ENCODE measurements around the gene MEIS2.

MEIS2 gene

DNA sequence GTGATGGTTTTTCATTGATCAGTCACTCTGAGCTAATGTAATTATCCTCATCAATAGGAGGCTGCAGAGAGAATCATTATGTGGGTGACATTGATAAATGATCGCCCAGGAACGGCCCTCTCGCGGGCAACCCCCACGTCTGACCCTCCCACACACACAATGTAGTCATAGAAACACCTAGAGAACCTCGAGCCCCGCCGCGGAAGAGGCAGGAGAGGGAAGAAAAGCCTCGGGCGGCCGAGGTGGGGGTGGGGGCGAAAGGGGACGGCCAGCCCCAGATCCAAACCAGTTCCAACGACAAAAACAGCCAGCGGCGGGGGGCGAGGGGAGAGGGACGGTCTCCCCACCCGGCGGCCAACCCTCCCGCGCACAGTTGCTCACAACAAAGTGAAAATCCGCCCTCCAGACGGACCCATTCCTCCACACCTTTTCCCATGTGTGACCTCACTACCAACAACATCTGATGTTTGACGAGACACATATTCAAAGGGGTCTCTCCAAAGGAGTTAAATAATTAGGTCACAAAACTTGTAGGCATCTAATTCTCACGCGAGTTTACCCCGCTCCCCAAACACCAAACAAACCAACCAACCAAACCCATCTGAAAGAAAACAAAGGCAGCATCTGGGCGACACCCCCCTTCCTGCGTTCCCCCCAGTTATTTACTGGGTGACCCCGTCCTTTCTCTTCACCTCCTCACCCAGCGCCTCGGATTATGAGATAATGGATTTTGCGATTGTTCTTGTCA, 213.0 kb downstream of the MEIS2 start:
- no peak for DNase-seq

DNA sequence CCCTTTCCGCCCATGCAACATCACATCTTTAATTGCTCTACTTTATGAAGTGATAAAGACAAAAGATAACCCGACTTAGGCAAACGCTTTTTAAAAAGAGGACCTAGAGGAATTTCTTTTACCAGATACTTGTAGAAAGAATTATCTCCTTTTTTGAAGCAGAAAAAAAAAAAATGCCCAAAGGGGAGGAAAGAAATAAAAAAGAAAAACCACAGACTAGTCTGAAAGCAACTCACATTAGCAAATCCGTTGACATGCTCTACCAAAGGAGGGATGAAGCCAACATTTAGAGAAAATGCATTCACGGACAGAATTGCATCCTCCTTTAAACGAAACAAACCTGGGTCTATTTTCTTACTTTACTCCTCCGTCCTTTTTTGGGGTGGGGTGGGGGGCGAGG, 213.6 kb downstream of the MEIS2 start:
- DNase-seq: no peak

DNA sequence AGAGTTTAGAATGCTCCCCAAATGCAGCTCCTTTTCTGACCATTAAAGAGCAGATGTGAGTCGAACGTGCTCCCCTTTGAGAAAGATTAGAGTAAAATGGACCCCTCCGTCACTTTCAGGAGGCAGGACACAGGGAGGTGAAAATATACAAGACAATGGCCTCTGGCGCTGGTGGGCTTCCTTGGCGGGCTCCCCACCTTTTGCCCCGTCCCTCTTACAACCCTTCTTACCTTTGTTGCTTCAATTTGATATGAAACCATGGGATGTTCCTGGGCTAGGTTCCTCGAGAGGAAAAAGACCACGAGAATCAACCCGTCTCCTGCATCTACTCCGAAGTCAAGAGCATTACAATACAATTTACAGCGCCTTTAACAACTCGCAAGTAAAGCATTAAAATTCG, 214.2 kb downstream of the MEIS2 start:
- DNase-seq: no peak

DNA sequence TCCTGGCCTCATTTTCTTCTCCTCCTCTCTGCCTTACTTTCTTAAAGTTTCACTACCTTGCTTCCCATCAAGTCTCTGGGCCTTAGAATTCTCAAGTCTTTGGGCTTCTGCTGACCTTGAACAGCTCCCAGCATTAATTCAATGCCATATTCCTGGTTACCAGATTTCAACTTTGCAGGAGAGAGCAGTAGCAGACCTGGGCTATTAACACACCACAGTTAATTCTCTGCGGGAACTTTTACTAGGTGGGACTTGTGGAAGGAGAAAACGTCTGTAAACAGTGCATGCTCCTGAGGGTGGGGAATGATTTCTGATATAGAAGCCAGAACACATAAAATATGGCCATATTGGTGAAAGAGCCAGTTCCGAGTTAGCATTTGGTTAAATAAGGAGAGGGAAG, 214.6 kb downstream of the MEIS2 start:
- no peak for DNase-seq

DNA sequence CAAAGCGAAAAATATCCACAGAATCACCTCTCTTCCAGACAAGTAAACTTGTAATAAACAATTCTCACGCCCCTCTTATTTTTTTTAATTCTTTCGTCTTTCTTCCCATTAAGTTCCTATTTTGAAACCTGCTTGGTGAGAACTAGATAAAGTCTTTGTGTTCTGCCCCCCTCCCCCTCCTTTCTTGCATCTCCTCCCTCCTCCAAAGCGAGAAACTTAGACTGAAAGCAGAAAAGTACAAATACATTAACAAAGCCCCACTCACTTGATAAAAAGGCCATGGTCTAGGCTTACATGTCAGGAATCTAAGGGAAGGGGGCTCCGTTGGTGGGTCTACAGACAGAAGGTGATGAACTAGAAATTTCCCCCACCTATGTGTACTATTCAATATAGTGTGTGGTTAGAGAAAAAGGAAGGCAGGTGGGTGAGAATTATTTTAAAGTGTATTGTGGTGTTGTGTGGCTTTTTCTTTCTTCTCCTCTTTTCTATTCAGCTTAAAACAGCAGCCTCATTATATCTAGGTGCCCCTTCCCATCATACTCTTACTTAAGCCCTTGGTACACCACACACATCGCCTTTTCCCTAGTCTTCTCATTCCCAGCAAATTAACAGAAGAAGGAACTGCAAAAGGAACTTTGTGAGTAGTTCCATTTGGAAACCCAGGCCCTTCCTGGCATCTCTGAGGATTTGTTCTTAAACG, 215.3 kb downstream of the MEIS2 start:
- DNase-seq: no peak

DNA sequence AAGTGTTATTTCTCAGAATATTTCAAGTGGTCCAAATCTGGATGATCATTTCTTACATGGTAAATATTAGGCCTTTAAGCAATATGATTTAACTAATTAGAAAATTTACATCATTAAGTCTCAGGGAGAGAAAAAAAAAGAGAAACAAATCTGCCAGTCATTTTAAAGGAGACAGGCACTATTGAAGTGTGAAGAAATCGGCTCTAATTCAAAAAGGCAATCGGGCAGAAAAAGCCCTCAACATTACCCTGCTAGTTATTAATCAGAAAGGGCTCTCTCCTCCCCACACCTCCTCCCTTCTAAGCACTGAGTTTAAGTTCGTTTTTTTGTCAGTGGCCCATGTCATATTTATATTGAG, 215.9 kb downstream of the MEIS2 start:
- no peak for DNase-seq

DNA sequence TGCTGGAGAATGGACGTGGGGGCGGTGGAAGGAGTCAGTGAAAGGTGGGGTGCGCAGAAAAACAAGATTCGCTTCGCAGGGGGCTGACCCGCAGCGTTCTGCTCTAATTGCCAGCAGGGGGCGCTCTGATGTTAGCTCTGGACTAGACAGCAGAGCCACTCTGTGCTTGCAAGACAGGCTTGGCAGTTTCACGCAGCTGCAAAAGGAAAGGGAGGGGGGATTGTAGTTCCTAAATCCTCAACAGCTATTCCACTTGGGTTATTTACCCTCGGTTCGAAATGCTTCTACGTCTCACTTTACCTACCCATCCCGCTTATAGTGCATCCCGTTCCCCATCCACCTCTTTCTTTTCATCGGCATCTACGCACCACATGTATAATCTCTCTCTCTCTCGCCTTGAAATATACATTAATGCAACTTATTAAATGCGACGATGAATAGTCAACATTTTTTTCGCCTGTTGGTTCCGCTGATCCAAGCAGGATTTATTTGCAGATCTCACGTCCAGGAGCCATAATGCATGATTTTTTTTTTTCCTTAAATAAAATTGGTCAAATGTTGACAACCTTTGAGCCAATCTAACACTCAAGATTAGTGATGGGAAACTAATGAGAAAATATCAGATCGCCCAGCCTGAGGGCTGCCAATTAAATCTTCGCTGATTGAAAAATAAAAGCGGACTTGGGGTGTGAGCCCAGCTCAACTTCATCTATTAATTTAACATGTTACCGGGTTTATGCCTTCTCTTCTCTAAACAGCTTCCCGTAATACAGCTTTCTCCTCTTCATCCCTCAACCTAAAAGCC, 216.4 kb downstream of the MEIS2 start:
- peak; percentile 39 for DNase-seq

DNA sequence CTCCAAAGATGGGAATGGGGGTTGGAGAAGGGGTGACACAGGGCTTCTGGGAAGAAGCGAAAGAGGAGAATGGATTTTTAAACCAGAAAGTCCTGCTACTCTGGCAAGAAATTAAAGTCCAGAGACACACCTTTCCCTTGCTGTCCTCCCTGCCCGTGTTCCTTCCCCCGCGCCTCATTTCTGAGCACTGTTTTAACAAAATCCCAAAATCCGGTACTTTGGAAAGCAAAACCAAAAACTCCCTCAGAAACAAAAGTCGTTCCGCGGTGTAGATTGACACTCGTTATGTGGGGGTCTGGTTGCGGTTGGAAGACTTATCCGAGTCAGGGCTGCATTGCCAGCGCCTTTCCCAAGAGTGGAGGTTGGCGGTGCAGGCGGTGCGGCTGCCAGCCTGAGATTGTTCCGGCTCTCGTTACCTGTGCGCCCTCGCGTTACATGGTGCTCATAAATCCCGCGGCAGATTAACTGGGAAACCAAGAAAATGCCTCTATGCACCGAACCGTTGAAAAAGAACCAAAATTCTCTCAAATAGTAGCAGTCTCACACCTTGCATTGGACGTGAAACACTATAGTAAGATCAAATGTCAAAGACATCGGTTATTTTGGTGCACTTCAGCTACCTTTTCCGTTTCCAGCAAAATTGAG, 217.7 kb downstream of the MEIS2 start:
- DNase-seq: no peak

DNA sequence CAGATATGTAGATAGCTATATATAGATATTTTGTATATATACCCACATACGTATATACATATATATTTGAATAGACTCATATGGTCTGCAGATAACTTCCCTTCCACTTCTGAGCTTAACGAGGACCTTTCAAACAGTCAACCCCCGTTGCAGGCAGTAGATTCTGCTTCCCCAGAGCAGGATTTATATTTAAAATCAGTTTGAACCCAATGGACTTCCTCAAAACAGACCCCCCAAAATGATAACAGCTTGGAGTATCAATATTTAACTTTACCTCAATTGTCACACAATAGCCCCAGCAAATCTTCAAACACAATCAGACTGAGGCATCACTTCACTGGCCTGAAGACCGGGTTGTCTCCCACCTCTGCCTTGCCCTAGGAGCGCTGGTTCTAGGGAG, 218.3 kb downstream of the MEIS2 start:
- DNase-seq: no peak

DNA sequence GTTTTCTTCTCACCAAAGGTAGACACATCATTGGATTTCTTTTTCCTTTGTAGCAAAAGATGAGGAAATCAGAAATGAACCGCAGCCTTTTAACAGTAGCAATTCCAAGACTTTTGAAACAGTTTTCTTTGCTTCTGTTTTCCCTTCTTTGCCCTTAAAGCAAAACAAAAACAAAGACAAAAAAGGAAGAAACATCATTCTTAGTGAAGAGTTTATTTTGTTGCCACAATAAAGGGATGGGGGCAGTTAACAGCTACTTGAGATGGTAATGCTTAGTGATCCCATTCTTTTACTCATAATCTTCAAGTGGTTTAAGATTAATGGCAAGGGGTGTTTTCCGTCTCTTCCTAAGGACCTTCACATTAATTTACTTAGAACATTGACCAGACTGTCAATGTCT, 218.8 kb downstream of the MEIS2 start:
- DNase-seq: no peak

DNA sequence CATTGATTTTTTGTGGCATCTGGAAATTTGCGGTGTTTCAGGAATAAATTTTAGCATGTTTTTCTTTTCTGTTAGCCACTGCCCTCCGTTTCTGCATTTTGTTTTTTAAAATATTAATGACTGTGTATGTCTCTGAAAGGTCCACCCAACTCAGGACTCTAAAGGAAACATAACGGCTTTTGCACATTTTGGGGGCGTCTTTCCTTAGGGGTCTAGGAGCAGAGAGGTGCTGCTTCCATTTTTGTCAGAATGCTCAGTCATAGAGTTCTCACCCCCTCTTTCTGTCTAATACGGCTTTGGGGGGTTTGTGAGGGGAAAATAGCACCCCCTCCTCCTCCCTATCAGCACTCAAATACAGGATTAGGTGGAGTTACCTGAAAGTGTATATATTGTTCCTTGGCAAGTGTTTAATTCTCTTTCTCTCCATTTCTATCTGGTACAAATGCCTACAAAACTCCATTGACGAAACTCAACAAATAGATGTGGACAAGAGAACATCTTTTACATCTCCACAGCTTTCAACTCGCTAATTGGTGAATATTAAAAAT, 219.4 kb downstream of the MEIS2 start:
- no peak for DNase-seq

DNA sequence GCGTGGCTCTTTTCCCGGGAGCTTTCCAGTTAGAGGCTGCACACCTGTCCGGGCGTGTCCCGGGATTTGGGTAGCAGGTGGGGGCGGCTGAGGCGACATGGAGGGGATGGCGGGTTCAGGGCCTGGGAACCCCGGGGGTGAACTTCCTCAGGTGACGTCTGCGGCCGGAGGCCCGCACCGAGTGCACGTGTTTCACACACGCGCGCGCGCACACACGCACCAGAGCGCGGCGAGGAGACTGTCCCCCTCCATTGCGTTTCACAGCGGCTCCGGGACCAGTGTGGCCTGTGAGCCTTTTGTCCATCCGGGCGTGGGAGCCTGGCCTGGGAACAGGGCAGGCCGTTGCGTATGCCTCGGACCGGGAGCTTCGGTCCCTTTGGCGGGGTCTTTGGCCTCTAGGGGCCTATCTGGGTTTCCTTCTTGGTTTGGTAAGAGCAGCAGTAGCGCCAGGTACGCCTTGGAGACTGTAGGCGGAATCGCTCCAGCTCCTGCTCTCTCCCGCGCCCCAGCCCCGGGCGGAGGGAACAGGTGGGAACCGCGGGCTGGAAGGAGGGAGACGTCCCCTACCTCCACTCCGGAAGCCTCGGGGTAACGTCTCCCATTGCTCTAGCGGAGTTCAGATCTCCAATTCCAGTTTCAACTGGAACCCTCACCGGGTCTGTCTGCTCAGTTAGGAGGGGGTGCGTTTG, 220.0 kb downstream of the MEIS2 start:
- no peak for DNase-seq

DNA sequence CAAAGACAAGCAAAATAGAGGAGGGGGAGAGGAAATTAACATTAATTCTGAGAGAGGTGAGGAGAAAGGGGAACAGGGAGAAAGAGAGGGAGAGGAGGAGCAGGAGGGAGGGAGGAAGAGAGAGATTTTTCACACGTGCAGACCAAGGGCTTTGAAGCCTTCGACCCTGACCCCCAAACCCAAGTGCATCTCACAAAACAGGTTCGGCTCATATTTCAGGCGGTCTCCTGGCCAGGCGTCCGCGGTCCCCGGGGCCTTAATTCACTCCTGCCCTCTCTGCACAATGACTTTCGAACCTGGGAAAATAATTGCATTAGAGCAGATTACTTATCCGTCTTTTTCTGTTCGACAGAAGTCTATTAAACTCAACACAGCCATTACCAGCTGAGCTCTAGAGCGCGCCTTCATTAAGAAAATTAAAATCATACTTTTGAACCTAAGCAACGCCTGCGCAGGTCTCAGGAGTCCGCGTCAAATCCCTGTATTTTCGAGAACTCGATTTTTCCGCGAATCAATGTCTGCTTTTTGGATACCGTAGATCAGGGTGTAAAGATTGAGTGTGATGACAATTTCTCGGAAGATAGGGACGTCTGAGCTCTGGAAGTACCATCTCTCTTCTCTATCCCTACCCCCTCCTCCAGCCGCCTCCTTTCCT, 220.7 kb downstream of the MEIS2 start:
- no peak for DNase-seq

DNA sequence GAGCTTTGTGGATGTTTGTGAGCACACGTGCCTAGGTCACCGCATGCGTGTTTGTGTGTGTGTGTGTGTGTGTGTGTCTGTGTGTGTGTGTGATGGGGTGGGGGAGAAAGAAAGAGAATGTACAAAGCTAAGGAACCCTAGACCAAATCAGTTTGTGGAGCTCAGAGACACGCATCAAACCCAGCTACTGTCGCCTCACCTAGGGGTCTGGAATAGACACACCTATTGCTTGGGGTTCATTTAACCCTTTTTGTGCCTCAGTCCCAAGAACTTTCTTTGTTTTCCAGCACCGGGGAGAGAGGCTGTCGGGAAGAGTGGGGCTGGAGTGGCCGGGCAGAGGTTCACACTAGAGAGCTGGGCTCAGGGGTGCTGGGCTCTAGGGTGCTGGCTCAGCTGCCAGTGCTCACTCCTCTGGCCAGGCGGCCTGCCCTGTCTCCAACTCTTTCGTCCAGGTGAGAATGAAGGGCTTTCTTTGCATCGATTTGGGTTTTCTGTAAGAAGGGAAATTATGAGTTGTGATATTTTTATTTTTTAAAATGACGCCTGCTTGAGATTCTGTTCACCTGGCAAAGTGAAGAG, 221.6 kb downstream of the MEIS2 start:
- no peak for DNase-seq

DNA sequence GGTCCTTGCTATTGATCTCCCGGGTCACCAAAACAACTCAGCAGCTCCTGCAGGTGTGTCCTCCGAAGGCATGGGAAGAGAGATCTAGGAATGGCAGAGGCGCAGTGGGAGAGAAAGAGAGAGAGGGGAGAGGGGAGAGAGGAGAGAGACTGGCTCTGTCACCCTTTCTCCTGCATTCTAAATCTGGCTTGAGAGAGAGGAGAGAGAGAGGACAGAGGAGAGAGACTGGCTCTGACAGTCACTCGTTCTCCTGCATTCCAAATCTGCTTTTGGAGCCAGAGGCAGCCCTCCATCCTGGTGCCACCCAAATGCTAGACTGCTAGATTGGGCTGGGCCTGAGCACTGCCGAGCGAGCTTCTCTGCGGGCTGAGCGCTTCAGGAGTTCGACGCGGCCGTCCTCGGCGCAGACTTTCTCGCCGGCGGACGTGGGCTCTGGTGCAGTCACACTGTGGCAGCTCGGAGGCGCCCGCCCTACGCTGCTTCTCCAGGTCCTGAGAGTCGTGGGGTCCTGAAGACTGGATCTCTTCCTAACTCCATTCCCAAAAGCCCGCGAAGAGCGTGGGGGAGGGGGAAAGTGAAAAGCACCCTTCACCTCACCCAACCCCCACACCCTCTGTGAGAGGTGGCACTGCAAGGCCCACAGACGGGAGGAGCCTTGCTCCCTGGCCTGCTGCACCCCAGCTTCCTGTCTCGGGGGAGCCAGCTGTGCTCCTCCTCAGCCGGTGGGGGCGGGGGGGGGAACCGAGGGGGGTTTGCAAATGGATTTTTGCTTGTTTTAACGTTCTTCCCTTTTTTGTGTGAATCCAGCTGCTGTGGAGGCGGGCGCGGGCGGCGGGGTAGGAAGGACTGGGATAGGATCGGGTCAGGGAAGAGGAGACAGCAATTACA, 222.3 kb downstream of the MEIS2 start:
- DNase-seq: no peak

DNA sequence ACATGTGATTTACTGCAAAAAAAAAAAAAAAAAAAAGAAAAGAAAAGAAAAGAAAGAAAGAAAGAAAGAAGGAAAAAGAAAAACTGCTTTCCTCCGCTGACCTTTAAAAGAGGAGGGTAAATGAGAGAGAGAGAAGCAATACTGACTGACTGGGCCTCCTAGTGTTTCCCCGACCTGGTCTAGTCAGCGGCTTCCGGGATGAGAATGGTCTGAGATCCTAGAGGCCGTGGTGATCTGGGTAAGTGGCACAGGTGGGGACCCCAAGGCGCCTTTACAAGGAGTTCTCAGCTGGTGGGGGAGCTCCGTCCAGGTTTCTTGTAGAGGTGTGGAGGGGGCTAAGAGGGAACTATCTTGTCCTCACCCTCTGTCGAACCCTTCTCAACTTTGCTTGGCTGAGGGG, 223.1 kb downstream of the MEIS2 start:
- no peak for DNase-seq

DNA sequence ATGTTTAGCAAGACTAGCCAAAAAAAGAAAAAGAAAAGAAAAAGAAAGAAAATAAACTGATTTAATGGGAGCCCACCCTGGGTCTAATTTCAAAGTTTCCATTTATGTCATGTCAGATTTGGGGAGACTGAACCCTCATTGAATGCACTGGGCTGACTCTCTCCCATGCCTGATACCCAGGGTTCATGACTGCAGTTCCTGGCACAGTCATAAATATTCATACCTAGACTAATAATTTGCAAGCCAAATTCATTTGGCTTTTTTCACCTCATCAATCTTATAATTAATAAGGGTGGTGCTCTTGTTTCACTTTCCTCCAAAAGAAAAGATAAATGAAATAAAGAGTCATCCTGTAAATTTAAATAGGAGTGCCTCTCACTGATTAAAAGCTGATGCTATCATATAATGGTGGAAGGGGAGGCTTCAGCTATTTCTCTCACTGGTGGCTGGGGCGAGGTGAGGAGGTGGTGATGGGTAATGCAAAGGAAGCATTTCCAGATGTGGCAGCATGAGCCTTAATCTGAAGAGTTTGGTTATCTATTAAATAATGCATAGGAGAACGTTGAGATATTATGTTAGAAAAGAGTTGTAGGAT, 224.5 kb downstream of the MEIS2 start:
- DNase-seq: no peak

DNA sequence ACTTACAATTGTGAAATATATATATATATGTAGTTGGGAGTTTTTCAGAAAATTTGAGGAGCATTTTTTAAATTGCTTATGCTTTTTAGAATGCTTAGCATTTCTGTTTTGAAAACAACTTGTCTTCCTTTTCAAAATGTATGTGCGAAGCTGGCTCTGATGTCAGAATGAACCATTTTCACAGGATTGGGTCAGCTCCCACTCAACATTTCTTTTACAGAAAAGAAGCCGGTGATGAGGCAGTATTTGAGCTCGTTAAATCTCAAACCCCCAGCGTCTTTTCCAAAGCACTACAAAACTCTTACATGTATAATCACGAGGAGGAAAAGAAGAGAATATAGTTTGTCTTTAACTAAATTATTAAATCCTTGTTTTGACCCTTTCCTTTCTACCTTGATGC, 225.4 kb downstream of the MEIS2 start:
- DNase-seq: no peak

DNA sequence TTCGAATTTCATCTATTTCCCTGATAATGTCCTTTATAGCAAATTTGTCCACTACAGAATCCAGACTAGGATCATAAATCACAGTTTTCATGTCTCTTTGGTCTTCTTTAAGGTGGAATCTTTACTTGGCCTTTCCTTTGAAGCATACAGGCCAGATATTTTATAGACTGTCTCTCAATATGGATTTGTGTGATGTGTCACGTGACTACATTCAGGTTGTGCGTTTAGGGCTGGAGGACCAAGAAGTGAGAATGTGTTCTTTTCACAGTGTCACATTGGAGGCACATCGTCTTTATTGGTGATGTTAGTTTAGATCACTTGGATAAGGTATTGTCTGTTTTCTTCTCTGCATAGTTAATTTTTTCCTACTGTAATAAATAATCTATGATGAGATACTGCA, 232.9 kb downstream of the MEIS2 start:
- DNase-seq: no peak

DNA sequence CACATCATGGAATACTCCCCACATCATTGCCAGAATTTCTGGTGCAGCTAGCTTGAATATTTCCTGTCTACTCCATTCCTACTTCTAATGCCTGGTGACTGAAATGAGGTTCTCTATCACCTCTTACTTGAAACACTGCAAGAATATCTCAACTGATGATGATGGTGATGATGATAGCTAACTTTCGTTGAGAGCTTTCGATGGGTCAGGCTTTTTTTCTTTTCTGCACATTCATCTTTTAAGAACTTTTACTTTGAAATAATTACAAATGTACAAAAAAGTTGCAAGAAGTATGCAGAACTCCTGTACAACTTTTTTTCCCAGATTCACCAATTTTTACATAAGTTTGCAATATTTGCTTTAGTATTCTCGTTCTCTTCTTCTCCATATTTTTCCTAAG, 233.5 kb downstream of the MEIS2 start:
- no peak for DNase-seq
